ENCODE results near the gene CNN1.
A peak's percentile ranks its signal among the peaks of the same experiment; 100 is the strongest.

Gene CNN1

DNA sequence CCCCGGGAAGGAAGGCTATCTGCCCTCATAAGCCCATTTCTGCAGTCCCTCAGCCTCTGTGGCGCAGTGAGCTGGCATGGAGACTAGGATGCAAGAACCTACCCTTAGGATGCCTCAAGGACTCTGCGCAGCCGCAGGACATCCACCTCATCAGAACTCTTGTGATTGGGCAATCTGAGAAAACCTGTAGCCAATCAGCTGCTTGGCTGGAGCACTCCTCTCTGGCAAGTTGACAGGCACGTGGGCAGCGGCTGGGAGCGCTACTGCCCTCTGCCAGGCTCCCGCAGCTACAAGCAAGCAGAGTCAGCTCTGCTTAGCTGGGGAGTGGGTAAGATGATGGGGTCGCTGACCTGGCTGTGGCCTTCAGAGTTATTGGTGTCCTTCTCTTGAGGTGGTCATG, 8.2 kb upstream of the CNN1 start:
- no peak for FAIRE-seq
- no peak for DNase-seq (ENCODE audit: extremely low spot score, insufficient read length, low read depth)

DNA sequence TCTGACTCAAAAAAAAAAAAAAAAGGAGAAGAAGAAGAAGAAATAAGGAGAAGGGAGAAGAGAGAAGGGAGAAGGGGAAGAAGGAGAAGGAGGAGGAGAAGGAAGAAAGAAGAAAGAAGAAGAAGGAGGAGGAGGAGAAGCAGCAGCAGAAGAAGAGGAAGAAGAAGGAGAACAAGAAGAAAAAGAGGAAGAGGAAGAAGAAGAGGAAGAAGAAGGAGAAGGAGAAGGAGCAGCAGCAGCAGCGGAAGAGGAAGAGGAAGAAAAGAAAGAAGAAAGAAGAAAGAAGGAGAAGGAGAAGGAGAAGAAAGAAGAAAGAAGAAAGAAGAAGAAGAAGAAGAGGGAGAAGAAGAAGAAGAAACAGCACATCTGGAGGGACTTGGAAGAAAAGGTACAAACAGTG, 4.1 kb upstream of the CNN1 start:
- no peak for FAIRE-seq
- DNase-seq (ENCODE audit: extremely low spot score, insufficient read length, low read depth) = no peak

DNA sequence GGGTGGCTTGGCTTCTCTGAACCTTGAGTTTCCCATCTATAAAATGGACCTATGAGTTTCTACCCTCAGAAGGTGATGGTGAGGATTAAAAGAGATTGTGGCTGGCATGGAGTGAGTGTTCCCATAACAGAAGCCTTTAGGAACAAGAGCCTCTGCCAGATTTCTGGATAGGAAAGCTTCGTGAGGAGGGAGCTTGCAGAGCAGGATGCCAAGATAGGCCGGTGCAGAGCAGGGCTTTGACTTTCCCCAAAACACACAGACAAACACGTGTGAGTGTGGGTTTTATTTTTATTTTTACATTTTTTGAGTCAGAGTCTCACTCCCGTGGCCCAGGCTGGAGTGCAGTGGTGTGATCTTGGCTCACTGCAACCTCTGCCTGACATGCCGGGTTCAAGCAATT, 3.7 kb upstream of the CNN1 start:
- DNase-seq (ENCODE audit: extremely low spot score, insufficient read length, low read depth) (no peak), FAIRE-seq (no peak)

DNA sequence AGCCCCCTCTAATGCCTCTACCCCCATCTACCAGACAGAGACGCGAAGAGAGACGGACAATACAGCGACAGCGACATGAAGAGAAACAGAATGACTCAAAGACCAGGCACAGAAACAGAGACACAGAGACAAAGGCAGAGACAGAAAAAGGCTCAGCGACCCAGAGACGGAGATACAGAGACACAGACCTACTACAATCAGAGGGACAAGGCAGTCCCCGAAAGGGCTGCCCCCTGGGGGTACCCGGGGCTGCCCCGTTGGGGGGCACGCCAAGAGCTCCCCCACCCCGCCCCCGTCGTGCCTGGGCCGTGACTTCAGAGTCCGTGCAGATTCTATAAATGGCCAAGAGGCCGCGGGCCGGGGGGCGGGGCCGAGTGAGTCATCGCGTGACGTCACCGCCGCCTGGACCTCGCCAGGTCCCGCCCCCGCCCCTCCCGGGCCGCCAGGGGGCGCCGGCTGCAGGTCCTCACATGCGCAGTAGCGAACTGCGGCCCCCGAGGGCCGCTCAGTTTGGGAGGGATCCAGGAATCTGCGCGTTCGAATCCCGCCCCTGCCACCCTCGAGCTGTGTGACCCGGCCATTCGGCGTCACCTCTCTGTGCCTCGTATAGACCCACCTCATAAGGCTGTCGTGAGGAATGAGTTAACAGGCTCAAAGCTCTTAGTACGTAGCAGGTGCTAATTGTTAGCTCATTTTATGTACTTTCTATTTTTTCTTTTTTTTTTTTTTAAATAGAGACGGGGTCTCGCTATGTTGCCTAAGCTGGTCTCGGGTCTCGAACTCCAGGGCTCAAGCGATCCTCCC, 2.7 kb upstream of the CNN1 start:
- DNase-seq (ENCODE audit: extremely low spot score, insufficient read length, low read depth) = peak; percentile 86
- FAIRE-seq = peak; percentile 83

DNA sequence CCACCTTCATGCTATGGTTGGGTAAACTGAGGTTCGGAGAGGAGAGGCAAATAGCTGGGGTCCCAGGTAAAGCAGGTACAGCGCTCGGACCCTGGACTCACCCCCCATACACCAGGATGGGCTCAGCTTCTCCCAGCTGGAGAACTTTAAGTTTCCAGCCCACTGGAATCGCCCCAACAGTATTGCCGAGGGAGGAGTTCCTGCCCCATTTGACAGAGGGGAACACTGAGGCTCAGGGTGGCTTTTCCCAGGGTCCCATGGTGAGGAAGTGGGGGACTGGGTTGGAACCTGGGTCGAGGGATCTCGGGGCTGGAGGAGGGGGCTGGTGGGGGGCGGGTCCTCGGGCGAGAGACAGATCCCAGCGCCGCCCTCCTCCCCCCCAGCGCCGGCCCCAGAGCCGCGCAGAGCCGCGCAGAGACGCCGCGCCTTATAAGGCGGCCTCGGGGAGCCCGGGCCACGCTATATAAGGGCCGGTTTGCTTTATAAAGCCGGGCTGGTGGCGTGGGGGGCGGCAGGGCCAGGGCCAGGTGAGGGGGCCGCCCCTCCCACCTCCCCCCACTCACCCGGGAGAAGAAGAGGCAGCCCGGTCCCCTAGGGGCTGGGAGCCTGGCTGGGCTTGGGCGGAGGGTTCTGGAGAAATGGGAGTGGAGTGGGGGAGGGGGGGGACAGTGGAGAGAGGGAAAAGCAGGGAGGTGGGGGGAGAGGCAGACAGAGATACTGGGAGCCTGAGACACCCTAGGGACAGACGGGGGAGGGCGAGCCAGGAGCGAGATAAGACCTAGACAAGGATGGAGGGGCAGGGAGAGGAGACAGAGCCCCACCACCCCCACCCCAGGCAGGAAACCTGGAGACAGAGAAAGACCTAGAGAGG, 1.1 kb downstream of the CNN1 start:
- FAIRE-seq (no peak), DNase-seq (ENCODE audit: extremely low spot score, insufficient read length, low read depth) (no peak)

DNA sequence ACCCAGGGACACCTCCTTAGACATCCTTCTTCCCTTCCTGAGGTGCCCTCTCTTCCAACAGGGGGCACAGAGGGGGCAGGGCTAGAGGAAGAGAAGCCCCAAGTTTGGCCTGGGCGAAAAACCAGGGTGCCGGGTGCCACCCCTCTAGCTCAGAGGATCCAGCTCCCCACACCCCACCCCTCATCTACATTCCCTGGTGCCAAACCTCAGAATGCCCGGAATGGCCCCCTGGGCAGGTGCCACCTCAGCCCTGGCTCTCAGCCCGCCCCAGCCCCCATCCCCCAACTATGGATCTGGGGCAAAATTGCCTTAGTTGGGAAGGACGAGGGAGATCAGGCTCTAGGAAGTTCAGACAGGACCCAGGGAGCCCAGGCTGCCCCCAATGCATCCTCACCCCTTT, 2.0 kb downstream of the CNN1 start:
- no peak for FAIRE-seq
- no peak for DNase-seq (ENCODE audit: extremely low spot score, insufficient read length, low read depth)

DNA sequence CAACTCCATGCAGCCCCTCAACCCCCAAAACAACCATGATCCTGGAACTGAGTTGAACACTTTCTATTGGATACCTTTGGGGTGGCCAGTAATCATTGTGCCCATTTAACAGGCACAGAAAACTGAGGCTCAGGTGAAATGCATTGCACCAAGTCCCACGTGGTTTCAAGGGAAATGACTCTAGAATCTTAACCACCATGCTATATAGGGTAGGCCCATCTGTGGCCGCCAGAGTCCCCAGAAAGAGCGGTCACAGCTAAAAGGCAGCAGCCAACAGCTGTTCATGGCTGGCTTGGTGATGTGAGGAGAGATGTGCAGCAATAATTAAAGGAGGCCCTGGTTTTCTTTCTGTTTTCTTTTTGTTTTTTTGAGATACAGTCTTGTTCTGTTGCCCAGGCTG, 2.6 kb downstream of the CNN1 start:
- no peak for DNase-seq (ENCODE audit: extremely low spot score, insufficient read length, low read depth)
- peak; percentile 15 for FAIRE-seq

DNA sequence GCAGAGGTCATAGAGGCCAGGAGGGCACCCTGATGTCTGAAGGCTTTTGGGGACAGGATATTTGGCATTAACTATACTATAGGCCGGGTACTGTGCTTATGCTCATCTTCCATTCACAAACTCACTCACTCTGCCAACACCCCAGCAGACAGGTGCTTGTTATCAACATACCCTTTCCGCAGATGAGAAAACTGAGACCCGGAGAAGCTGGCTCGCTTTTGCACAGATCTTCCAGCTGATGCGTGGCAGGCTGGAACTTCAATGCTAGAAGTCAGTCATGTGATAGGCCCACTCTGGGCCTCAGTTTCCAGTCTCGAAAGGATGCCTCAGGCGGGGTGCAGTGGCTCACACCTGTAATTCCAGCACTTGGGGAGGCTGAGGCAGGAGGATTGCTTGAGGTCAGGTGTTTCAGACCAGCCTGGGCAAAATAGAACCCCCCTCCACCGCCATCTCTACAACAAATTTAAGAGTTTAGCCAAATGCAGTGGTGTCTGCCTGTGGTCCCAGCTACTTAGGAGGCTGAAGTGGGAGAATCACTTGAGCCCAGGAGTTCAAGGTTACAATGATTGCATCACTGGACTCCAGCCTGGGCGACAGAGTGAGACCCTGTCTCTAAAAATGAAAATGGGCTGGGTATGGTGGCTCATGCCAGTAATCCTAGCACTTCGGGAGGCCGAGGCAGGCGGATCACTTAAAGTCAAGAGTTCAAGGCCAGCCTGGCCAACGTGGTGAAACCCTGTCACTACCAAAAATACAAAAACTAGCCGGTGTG, 9.5 kb downstream of the CNN1 start:
- DNase-seq (ENCODE audit: extremely low spot score, insufficient read length, low read depth) (no peak), FAIRE-seq (no peak)

DNA sequence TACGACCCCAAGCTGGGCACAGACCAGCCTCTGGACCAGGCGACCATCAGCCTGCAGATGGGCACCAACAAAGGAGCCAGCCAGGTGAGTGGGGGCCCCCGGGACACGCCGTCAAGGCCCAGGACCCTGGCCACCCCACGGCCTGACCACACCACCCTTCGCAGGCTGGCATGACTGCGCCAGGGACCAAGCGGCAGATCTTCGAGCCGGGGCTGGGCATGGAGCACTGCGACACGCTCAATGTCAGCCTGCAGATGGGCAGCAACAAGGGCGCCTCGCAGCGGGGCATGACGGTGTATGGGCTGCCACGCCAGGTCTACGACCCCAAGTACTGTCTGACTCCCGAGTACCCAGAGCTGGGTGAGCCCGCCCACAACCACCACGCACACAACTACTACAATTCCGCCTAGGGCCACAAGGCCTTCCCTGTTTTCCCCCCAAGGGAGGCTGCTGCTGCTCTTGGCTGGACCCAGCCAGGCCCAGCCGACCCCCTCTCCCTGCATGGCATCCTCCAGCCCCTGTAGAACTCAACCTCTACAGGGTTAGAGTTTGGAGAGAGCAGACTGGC, 10.8 kb downstream of the CNN1 start:
- DNase-seq (ENCODE audit: extremely low spot score, insufficient read length, low read depth) (no peak), FAIRE-seq (no peak)

DNA sequence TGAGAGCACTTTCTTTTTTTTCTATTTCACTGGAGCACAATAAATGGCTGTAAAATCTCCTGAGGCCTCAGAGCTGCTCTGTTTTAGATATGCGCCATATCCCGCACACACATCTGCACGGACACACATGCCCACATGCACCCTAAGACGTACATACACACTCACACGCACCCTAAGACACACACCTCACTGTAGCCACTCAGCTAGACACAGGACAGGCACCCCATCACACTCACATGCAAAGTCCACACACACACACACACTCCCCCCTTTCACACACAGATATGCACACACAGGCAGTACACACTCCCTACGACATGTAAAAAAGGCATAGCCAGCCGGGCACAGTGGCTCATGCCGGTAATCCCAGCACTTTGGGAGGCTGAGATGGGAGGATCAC, 11.6 kb downstream of the CNN1 start:
- DNase-seq (ENCODE audit: extremely low spot score, insufficient read length, low read depth) = no peak
- FAIRE-seq = no peak

DNA sequence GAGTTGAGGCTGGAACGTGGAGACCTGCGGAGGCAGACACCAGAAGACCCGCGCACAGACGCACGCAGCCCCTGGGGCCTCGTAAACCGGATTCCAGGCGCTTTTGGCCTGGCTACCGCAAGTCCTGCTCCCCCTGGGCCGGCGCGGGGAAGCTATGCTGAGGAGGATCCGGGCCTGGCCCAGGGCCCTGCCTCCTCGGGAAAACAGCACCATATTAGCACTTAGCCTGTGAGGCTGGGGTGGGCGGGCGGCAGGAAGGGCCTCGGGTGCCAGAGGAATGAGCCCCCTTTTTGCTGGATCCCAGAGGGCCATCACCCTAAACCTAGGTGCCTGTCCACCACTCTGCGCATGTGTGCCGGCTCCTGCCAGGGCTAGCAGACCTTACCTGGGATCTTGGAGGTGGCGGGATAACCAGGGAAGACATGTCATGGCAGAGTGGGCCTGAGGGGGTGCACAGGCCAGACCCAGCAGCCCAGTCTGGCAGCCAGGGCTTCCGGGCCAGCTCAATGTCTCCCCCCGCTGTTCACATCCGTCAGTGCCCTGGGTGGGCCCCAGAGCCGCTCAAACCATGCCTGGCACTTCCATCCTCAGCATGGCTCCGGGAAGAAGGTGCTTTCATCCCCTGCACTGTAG, 13.1 kb downstream of the CNN1 start:
- FAIRE-seq (no peak), DNase-seq (ENCODE audit: extremely low spot score, insufficient read length, low read depth) (no peak)

DNA sequence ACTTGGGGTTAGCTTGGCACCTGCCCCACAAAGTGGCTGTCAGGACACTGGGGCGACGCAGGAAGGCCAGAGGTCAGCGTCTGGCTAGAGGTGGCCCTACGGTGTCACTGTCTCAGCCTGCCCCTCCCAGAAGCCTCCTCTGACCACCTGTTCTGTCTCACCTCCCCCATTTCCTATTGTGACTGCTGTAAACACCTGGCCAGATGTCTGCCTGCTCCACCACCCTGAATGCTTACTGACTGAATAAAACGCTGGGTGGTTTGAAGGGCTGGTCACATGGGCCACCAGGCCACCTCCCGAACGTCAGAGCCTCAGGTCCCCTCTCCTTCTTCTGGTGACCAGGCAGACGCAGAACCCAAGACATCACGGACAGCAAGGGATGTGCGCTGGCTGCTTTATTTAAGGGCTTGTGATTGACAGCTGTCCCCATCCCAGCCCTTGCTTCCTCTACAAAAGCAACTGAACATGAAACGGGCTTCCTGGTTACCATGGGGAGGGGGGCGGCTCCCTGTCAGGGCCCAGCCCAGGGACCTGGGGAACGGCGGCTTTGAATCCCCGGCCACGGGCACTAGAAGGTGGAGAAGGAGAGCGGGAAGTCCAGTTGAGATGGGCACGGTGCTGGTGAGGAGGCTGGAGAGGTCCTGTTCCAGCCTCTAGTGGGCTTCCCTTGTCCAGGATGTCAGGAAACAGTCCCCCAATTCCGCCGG, 14.2 kb downstream of the CNN1 start:
- FAIRE-seq = no peak

DNA sequence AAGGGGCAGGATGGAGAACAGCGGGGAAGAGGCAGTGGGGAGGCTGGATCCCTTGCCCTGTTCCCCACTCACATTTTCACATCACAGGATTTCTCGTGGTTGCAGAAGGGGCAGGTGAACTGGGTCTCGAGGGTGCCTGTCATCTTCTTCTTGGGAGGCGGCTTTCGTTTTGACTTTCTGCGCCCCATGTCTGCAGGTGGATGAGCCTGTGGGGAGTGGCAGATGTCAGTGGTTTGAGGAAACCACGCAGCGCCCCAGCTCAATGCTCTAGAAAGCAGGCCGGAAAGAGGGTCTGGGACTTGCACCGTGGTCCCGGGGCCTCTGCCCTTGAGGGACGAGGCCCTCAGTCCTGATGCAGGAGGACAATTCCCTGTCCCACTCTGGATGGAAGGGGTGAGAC, 15.5 kb downstream of the CNN1 start:
- peak; percentile 85 for FAIRE-seq
- no peak for DNase-seq (ENCODE audit: extremely low spot score, insufficient read length, low read depth)

More for the DNA sequence above, 14.2 kb downstream of the CNN1 start:
- DNase-seq (ENCODE audit: extremely low spot score, insufficient read length, low read depth) = no peak

DNA sequence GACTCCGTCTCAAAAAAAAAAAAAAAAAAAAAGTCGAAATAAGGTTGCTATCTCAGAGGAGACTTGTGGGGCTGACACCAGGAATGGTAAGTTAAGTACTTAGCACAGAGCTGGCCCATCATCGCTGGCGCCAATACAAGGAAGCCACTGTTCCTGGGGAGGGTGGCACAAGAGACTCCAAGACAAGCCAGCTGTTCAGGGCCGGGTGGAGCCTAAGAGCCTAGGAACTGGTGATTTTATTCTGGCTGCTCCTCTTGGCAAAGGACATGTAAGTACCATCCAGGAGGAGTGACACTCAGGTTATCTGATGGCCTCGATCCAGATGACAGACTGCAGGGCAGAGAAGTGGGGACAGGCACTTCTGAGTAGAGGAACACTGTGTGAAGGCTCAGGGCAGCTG, 16.6 kb downstream of the CNN1 start:
- FAIRE-seq (no peak), DNase-seq (ENCODE audit: extremely low spot score, insufficient read length, low read depth) (no peak)

DNA sequence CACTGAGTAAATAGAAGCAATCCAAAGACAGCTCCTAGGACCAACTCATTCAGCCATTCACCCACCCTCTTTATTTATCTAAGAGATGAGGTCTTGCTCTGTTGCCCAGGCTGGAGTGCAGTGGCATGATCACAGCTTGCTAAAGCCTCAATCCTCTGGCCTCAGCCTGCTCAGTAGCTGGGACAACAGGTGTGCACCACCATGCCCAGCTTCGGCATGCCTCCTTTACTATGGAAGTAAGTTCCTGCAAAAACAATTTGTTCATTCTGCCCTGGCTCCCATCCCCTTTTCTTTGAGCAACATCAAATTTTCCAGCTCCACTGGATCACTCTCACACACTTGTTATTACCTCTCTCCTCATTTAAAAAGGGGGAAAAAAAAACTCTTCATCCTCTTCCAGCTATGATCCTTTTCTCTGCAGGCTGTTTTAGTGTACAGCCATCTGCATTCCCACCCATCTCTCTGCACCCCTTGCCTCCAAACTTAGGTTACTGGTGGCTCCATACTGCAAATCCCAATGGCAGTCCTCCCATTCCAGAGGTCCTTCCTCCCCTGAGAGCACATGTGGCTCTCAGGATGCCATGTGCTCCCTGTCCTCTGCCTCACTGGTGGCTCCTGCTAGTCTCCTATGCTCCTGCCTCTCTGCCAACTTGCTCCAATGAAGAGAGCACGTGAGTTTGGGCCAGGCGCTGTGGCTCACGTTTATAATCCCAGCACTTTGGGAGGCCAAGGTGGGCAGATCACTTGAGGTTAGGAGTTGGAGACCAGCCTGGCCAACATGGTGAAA, 18.2 kb downstream of the CNN1 start:
- DNase-seq (ENCODE audit: extremely low spot score, insufficient read length, low read depth) (no peak), FAIRE-seq (no peak)

DNA sequence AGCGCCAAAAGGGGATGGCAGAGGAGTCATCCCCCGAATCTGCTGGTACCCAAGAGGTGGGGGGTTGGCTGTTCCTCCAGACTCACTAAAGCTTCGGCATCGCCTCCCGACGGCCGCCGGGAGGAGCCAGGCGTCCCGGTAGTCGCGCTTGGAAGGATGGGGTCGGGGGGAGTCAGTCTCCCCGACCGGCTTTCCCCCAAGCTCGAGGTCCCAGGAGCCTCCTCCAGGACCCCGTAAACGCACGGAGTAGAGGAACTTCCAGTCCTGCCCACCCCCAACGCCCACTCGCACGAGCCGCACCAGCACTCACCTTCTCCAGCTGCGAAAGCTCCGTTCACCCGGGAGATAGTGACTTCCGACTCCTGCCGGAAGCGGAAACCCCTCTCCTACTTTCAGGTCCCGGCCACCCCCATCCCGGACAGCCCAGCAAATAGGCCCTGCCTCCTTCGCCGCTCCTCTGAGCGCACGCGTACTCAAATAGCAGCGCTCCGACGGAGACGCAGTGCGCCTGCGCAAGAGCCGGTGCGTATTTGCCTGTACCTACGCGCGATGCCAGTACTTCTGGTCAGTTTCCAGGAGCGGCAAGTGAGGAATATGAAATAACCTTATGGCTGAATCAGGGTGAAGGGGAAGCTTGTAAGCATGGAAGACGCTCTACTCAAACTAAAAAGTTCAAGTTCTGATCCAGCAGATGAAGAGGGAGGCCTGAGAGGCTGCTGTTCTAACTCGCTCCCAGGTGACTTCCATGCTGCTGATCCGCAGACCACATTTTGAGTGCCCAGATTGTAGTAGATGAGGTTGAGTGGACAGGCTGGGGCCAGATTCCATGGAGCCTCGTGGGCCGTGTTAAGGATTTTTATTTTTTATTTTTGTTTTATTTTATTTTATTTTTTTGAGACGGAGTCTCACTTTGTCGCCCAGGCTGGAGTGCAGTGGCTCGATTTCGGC, 20.5 kb downstream of the CNN1 start, which contains the start of gene ELOF1:
ELOF1 (minus strand) TSS at position 350 of the 948 bp plus-strand sequence. CDS start 4,883 bp downstream, outside the sequence.
- peak; percentile 95 for FAIRE-seq

DNA sequence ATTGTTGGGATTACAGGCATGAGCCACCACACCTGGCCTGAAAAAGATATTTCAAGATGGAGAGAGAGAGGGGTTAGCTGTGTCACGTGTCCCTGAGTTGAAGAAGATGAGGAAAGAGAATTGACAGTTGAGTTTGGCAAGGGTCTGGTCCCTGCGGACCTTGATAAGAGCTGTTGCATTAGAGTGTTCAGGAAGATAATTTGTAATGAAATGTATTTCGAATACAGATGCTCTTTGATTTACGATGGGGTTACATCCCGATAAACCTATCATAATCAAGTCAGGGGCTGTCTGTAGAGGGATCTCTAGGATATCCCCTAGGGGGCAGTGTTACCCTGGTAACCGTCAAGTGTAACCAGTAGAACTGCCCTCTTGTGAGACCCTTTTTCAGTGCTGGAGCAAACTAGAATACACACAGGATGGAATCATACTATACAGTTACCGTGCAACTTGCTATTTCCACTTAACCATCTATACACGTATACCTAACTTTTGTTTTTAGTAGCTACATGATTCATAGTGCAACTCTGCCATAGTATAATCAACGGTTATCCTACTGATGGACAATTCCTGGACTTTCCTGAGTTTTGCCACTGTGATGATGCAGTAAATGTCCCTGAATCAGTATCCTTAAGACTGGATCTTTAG, 21.9 kb downstream of the CNN1 start:
- FAIRE-seq = peak; percentile 88
- peak; percentile 46 for DNase-seq (ENCODE audit: extremely low spot score, insufficient read length, low read depth)

More for the DNA sequence above, 20.5 kb downstream of the CNN1 start, which contains the start of gene ELOF1:
- peak; percentile 94 for DNase-seq (ENCODE audit: extremely low spot score, insufficient read length, low read depth)

All from GM18507 (cell line).